ENCODE results near the gene GFOD1. TPM values are rescaled to one million over a fixed set of nuclear protein-coding genes. Genes with fewer than 3 reads are reported as not detected.
"Not testable (repeated sequence)": the region's sequence is repeated elsewhere in the genome, so short reads cannot be mapped to it uniquely, and the experiment has no call there.

Gene GFOD1
- polyA plus RNA-seq, 1 donor from 2014 or later = 7.0 TPM

- TF ChIP-seq EZH2 (IDR thresholded peaks at IDR 0.05; ENCODE audit: borderline replicate concordance, insufficient read depth, low read length, poor library complexity, severe bottlenecking) (no peak), POLR2AphosphoS5 (IDR thresholded peaks at IDR 0.05) (no peak), MXI1 (conservative IDR thresholded peaks at IDR 0.05; ENCODE audit: poor library complexity, severe bottlenecking) (no peak)
Observed at GRCh38 chr6:13444604-13445003, 42.8 kb downstream of the GFOD1 start (continued).

- H3K27me3 ChIP-seq (ENCODE audit: insufficient read depth, low read depth, low read length); H3K9me2 ChIP-seq (ENCODE audit: insufficient read depth, low read length); H3K27ac ChIP-seq (ENCODE audit: low read length); H3K79me2 ChIP-seq (replicated peaks; ENCODE audit: insufficient read depth, low read length); H3K4me3 ChIP-seq (ENCODE audit: low read length); H3K36me3 ChIP-seq (ENCODE audit: insufficient read depth, low read length); H2AFZ ChIP-seq (ENCODE audit: low read depth, low read length); H3K9me3 ChIP-seq (ENCODE audit: low read length); H4K20me1 ChIP-seq (ENCODE audit: insufficient read depth); H3F3A ChIP-seq (ENCODE audit: insufficient read depth, low read length, poor library complexity, severe bottlenecking); H3K9ac ChIP-seq (ENCODE audit: low read length); H3K4me2 ChIP-seq (ENCODE audit: low read length): not testable (repeated sequence)
Observed at GRCh38 chr6:13443978-13444377, 43.4 kb downstream of the GFOD1 start.

- TF ChIP-seq TAF1 (IDR thresholded peaks at IDR 0.05; ENCODE audit: low read depth) = no peak
- TF ChIP-seq EZH2 (IDR thresholded peaks at IDR 0.05; ENCODE audit: borderline replicate concordance, insufficient read depth, low read length, poor library complexity, severe bottlenecking) = no peak
- no peak for TF ChIP-seq SMC3 (conservative IDR thresholded peaks at IDR 0.05; ENCODE audit: poor library complexity)
- TF ChIP-seq CTCF (IDR thresholded peaks at IDR 0.05; ENCODE audit: poor library complexity, severe bottlenecking) = no peak
- no peak for TF ChIP-seq RAD21 (conservative IDR thresholded peaks at IDR 0.05)
- TF ChIP-seq POLR2AphosphoS5 (IDR thresholded peaks at IDR 0.05) = no peak
- no peak for TF ChIP-seq REST (IDR thresholded peaks at IDR 0.05; ENCODE audit: borderline replicate concordance)
- TF ChIP-seq MXI1 (conservative IDR thresholded peaks at IDR 0.05; ENCODE audit: poor library complexity, severe bottlenecking) = no peak
- no peak for TF ChIP-seq EP300 (conservative IDR thresholded peaks at IDR 0.05; ENCODE audit: poor library complexity, severe bottlenecking)
Observed at GRCh38 chr6:13441778-13442177, 45.6 kb downstream of the GFOD1 start.

More at GRCh38 chr6:13441778-13442177, 45.6 kb downstream of the GFOD1 start:
- Histone ChIP-seq H3K4me2 (ENCODE audit: low read length) (no peak overlapping the region), H3K4me3 (ENCODE audit: low read length) (no peak overlapping the region), H3K27ac (ENCODE audit: low read length) (no peak overlapping the region), H3K36me3 (ENCODE audit: insufficient read depth, low read length) (no peaks in the 10 kb centered on the region), H4K20me1 (ENCODE audit: insufficient read depth) (no peaks in the 10 kb centered on the region), H3K9ac (ENCODE audit: low read length) (no peak overlapping the region), H3K79me2 (replicated peaks; ENCODE audit: insufficient read depth, low read length) (no peaks in the 10 kb centered on the region), H3K9me2 (ENCODE audit: insufficient read depth, low read length) (no peaks in the 10 kb centered on the region), H2AFZ (ENCODE audit: low read depth, low read length) (no peak overlapping the region), H3K27me3 (ENCODE audit: insufficient read depth, low read depth, low read length) (no peaks in the 10 kb centered on the region), H3K9me3 (ENCODE audit: low read length) (no peaks in the 10 kb centered on the region), H3F3A (ENCODE audit: insufficient read depth, low read length, poor library complexity, severe bottlenecking) (no peaks in the 10 kb centered on the region)
